Skeletal muscle tissue (tissue), 4 donors: Measurements from ENCODE around the gene METTL13. TPM values are rescaled to one million over a fixed set of nuclear protein-coding genes. Genes with fewer than 3 reads are reported as not detected.

Experiments used
- H3K27ac ChIP-seq: one replicate; pipeline ENCODE4 v1.7.0; 2013; ENCODE audit warnings: mild to moderate bottlenecking, low read depth, low read length, inconsistent platforms
- H3K27me3 ChIP-seq, 3 donors: one replicate each; pipeline ENCODE4 v1.7.0; 2013; ENCODE audit warnings: low read length in 3 of 3; ENCODE audit not compliant: control insufficient read depth in 3 of 3, insufficient read depth in 3 of 3
- H3K36me3 ChIP-seq, 3 donors: one replicate each; pipeline ENCODE4 v1.7.0; 2013; ENCODE audit warnings: low read length in 3 of 3; ENCODE audit not compliant: control insufficient read depth in 3 of 3, insufficient read depth in 3 of 3
- H3K4me1 ChIP-seq, 3 donors: one replicate each; pipeline ENCODE4 v1.7.0; 2013; ENCODE audit warnings: low read length in 3 of 3, mild to moderate bottlenecking in 3 of 3; ENCODE audit not compliant: control insufficient read depth in 3 of 3, insufficient read depth in 3 of 3
- H3K4me3 ChIP-seq, 3 donors: one replicate each; pipeline ENCODE4 v1.7.0; 2013; ENCODE audit warnings: low read length in 3 of 3
- H3K9ac ChIP-seq, 3 donors: one replicate each; pipeline ENCODE4 v1.7.0; 2013; ENCODE audit warnings: low read length in 3 of 3, mild to moderate bottlenecking in 3 of 3, moderate library complexity in 2 of 3, low read depth in 1 of 3
- H3K9me3 ChIP-seq, 3 donors: one replicate each; pipeline ENCODE4 v1.7.0; 2013; ENCODE audit warnings: low read length in 3 of 3; ENCODE audit not compliant: control insufficient read depth in 3 of 3
- total RNA-seq: library from RNA; depleted of rRNA; stranded (reverse); fragments of >200 nt; gene quantifications from one replicate; pipeline ENCODE4 v1.2.3, GENCODE V29; 2014
- donor health status: Osteomylitis.

Gene METTL13
- total RNA-seq, 1 donor from 2014 or later = 11.0 TPM

DNA sequence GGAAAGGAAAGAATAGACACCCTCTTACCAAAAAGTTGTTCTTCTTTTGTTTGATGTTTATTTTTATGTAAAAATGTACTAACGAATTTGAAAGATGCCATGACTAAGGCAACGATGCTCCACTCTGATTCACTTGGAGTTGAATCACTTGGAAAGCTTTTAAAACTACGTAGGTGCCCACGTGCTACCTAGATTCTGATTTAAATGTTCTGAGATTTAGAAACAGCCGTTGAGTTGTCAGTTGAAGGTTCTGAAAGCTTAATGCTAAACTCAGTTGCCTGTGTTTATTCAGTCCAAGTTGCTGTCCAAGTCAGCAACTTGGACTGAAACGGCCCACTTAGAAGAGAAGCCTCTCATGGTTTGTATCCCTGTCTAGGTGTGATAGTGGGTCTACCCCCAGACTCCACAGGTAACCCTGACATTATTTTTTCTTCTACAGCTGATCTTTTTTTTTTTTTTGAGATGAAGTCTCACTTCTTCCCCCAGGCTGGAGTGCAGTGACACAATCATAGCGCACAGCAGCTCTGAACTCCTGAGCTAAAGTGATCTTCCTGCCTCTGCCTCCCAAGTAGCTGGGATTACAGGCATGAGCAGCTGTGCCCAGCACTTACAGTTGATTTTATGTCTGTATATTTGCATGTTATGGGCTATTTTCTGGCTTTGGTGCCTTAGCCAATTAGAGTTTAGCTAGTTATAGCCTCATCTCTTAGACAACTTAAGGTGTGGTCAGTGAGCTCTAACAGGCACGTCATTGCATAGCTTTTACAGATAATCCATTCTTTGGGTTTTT, 38.2 kb upstream of the METTL13 start:
- peak overlapping the region; percentile 90 to 97 (median 96) for H3K4me3 ChIP-seq
- peak overlapping the region; percentile 95 to 97 (median 95) for H3K9ac ChIP-seq
- no peaks in the 10 kb centered on the region for H3K9me3 ChIP-seq
- peak overlapping the region; percentile 98 for H3K27ac ChIP-seq
- H3K36me3 ChIP-seq = peaks cover 0 to 3% (median 0%) of the 10 kb centered on the region in 3 donors
- H3K27me3 ChIP-seq = no peaks in the 10 kb centered on the region
- peaks cover 20 to 26% (median 21%) of the 10 kb centered on the region in 3 donors for H3K4me1 ChIP-seq

DNA sequence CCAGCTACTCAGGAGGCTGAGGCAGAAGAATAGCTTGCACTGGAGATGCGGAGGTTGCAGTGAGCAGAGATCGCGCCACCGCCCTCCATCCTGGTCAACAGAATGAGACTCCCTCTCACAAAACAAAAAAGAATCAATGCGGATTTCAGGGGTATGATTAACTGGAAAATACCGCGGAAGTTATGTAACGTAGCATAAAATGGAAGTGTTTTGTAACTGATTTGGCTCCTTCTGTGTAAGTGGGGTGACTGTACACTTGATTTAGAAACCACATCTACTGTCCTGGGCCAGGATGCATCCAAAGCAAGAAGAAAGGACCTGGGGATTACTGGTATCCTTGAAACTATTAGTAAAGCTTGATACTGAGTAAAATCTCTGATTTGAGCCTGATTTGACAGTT, 36.5 kb upstream of the METTL13 start:
- Histone ChIP-seq H3K4me1 (peaks cover 20 to 24% (median 21%) of the 10 kb centered on the region in 3 donors), H3K36me3 (no peaks in the 10 kb centered on the region), H3K9ac (no peak overlapping the region), H3K27ac (no peak overlapping the region), H3K27me3 (no peaks in the 10 kb centered on the region), H3K9me3 (no peaks in the 10 kb centered on the region), H3K4me3 (no peak overlapping the region)

DNA sequence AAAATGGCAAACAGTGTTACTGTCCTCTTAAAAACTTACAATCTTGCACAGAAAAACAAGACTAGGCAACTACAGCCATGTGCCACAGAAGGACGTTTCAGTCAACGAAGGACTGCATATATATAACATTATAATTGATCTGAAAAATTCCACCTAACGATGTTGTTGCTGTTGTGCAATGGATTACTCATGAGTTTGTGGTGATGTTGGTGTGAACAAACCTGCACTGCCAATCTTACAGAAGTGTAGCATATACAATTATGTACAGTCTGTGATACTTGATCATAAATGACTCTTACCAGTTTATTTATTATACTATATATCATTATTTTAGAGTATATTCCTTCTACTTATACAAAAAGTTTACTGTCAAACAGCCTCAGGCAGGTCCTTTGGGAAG, 32.8 kb upstream of the METTL13 start:
- Histone ChIP-seq H3K9ac (no peak overlapping the region), H3K9me3 (no peaks in the 10 kb centered on the region), H3K27me3 (no peaks in the 10 kb centered on the region), H3K27ac (no peak overlapping the region), H3K4me1 (peaks cover 4 to 7% (median 6%) of the 10 kb centered on the region in 3 donors), H3K4me3 (no peak overlapping the region), H3K36me3 (no peaks in the 10 kb centered on the region)

DNA sequence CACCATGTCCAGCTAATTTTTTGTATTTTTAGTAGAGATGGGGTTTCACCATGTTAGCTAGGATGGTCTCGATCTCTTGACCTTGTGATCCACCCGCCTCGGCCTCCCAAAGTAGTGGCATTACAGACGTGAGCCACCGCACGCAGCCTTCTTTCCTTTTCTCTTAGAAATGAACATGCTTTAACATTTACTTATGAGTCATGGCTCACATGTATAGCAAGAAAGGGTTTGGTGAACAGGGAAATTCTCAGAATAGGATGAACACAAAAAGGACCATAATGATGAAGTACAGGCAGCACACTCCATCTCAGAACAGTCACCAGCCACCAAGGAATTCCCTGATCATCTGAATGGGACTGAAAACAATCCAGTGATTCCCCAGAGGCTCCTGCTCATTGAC, 30.2 kb upstream of the METTL13 start:
- Histone ChIP-seq H3K9me3 (no peaks in the 10 kb centered on the region), H3K9ac (no peak overlapping the region), H3K4me1 (no peaks in the 10 kb centered on the region), H3K27me3 (no peaks in the 10 kb centered on the region), H3K4me3 (no peak overlapping the region), H3K36me3 (no peaks in the 10 kb centered on the region), H3K27ac (no peak overlapping the region)

DNA sequence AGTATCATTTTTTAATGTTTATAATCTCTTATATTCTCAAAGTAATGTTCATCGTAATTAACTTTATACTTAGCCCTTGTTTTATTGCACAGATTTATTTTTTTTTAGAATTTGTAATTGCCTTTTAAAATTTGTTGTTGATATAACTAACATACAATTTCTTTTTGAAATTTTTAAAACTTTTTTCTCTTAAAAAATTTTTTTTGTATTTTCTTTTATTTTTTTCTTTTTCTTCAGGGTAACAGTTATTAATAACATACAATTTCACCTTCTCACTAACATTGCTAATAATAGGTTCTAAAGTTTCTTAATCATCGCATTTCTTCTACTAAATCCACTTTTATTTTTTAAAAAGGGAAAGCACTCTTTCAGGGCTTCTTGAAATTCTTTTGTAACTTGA, 28.3 kb upstream of the METTL13 start:
- Histone ChIP-seq H3K36me3 (no peaks in the 10 kb centered on the region), H3K27me3 (no peaks in the 10 kb centered on the region), H3K4me3 (no peak overlapping the region), H3K9ac (no peak overlapping the region), H3K27ac (no peak overlapping the region), H3K9me3 (no peaks in the 10 kb centered on the region), H3K4me1 (no peaks in the 10 kb centered on the region)

DNA sequence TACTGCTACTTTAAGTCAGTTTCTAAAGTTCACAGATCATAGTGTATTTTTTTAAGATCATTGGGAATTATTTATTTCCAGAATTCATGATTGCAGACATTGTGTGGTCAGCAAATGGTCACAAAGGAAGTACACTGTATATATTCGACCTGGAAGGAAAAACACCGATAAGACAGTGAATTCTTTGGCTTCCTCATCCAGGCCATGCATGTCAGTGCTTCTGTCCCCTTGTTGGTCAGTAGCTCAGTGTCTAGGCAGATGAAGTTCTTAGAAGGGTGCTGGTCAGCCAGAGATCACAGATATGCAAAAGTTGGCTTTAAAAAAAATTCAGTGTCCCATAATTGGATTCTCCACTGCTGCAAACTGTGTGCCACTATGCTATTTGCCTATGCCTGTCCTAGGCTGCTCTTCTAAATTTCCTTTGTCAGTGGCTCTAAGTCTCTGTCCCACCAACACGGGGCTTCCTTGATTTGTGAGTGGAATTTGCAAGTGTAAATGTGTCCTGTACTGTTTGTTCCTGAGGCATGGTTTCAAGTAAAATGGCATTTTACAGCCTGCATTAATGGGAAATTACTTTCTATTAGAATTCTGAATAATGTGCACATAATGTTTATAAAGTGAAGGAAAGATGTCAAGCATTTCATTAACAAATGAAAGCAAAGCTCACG, 27.6 kb upstream of the METTL13 start:
- Histone ChIP-seq H3K27ac (no peak overlapping the region), H3K4me1 (no peaks in the 10 kb centered on the region), H3K9ac (no peak overlapping the region), H3K27me3 (no peaks in the 10 kb centered on the region), H3K36me3 (no peaks in the 10 kb centered on the region), H3K4me3 (no peak overlapping the region), H3K9me3 (no peaks in the 10 kb centered on the region)

DNA sequence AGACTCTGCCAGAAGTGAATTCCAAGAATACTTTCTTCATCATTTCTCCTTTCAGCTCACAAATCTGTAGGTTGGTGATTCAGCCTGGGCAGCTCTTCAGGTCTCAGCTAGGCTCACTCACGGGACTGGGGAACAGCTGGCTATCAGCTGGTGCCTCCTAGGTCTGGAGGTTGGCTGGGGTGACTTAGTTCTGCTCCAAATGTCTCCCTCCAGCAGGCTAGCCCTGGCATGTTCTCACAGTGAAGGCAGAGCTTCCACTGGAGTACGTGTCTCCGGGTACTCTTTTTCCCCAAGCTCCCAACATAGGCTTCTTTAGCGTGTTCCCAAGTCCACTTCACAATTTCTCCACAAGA, 27.1 kb upstream of the METTL13 start:
- Histone ChIP-seq H3K9ac (no peak overlapping the region), H3K27me3 (no peaks in the 10 kb centered on the region), H3K4me1 (no peaks in the 10 kb centered on the region), H3K36me3 (no peaks in the 10 kb centered on the region), H3K9me3 (no peaks in the 10 kb centered on the region), H3K4me3 (no peak overlapping the region), H3K27ac (no peak overlapping the region)

DNA sequence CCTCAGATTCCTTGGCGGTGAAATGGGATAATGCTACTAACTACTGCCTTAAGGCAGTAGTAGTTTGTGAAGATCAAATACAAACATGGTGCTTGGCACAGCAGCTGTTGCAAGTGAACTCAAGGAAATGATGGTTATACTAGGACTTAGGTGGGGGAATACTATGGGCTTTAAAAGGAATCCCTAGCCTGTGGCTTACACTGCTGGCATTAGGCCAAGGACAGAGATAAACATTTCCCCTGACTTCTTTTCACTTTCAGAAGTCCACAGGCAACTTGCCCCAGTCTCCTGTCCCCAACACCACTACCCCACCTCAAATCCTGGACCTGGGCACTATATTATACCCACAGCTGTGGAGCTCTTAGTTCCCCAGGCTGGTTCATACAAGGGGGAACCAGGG, 26.5 kb upstream of the METTL13 start:
- Histone ChIP-seq H3K9ac (no peak overlapping the region), H3K4me1 (no peaks in the 10 kb centered on the region), H3K4me3 (no peak overlapping the region), H3K27me3 (no peaks in the 10 kb centered on the region), H3K27ac (no peak overlapping the region), H3K9me3 (no peaks in the 10 kb centered on the region), H3K36me3 (no peaks in the 10 kb centered on the region)

DNA sequence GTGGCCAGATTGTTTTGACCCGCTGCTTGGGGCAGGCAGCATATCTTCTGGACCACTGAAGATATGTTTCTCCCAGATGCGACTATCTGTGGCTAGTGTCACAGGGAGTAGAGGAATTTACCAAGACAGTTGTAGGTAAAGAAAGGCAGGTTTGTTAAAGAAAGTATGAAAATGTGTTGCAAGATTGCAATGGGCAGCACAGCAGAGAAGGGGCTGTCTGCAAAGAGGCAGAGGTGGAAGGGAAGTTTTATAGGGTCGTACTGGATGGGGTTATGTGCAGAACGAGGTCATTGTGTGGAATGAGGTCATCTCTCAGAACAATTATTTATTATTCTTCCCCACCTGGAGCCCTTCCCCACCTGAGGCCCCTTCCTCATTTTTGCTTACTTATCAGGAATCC, 24.6 kb upstream of the METTL13 start:
- H3K27me3 ChIP-seq = no peaks in the 10 kb centered on the region

DNA sequence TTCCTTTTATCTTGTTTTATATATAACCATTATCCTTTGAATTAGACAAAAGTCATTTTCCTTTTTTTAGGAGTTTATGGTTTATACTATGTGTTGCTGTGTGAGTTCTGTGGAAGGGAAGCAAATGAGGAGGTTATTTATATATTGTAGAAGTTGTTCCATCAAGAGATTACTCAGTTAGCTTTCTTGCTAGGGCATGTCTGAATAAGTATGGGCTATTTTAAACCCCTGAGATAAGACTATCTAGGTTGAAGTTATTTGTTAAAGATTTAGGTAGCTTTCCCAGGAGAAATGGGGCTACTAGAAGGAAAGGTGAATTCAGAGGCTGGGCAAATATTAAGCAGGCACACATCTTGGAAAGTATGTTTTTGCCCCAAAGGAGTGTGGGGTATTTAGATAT, 23.4 kb upstream of the METTL13 start:
- H3K9me3 ChIP-seq = no peaks in the 10 kb centered on the region
- H3K4me3 ChIP-seq = no peak overlapping the region
- no peaks in the 10 kb centered on the region for H3K4me1 ChIP-seq
- H3K36me3 ChIP-seq = no peaks in the 10 kb centered on the region
- no peak overlapping the region for H3K27ac ChIP-seq
- H3K9ac ChIP-seq = no peak overlapping the region
- peaks cover 0 to 3% (median 0%) of the 10 kb centered on the region in 3 donors for H3K27me3 ChIP-seq

More for the DNA sequence above, 24.6 kb upstream of the METTL13 start:
- H3K27ac ChIP-seq = no peak overlapping the region
- no peaks in the 10 kb centered on the region for H3K4me1 ChIP-seq
- no peaks in the 10 kb centered on the region for H3K9me3 ChIP-seq
- no peaks in the 10 kb centered on the region for H3K36me3 ChIP-seq
- H3K4me3 ChIP-seq = no peak overlapping the region
- H3K9ac ChIP-seq = no peak overlapping the region
